Activated naive CD8-positive, alpha-beta T cell treated with anti-CD3 and anti-CD28 coated beads for 36 hours (primary cell): ENCODE data around the gene FBXW12. TPM values are rescaled to one million over a fixed set of nuclear protein-coding genes. Genes with fewer than 3 reads are reported as not detected.
A peak's percentile ranks its signal among the peaks of the same experiment; 100 is the strongest.

Source experiments
- DNase-seq: peaks from one replicate; pipeline ENCODE4 v3.0.0; 2021
- H3K27ac Mint-ChIP-seq: one replicate; pipeline ENCODE4 v1.8.0; 2022; ENCODE audit warnings: mild to moderate bottlenecking, moderate library complexity, mixed read lengths
- H3K27me3 Mint-ChIP-seq: one replicate; pipeline ENCODE4 v1.8.0; 2022; ENCODE audit warnings: mild to moderate bottlenecking, mixed read lengths
- H3K36me3 Mint-ChIP-seq: one replicate; pipeline ENCODE4 v1.8.0; 2021; ENCODE audit warnings: mild to moderate bottlenecking, mixed read lengths
- H3K4me1 Mint-ChIP-seq: one replicate; pipeline ENCODE4 v1.8.0; 2021; ENCODE audit warnings: mixed read lengths
- H3K4me3 Mint-ChIP-seq: one replicate; pipeline ENCODE4 v1.8.0; 2022; ENCODE audit warnings: mild to moderate bottlenecking, moderate library complexity, mixed read lengths
- H3K9me3 Mint-ChIP-seq: one replicate; pipeline ENCODE4 v1.8.0; 2022; ENCODE audit warnings: mixed read lengths
- total RNA-seq, 2 experiments: library from RNA; stranded (reverse); gene quantifications; one replicate each; pipeline ENCODE4 v1.2.3, GENCODE V29; 2021

The FBXW12 gene
- total RNA-seq, 2 experiments from 2014 or later: not detected

DNA sequence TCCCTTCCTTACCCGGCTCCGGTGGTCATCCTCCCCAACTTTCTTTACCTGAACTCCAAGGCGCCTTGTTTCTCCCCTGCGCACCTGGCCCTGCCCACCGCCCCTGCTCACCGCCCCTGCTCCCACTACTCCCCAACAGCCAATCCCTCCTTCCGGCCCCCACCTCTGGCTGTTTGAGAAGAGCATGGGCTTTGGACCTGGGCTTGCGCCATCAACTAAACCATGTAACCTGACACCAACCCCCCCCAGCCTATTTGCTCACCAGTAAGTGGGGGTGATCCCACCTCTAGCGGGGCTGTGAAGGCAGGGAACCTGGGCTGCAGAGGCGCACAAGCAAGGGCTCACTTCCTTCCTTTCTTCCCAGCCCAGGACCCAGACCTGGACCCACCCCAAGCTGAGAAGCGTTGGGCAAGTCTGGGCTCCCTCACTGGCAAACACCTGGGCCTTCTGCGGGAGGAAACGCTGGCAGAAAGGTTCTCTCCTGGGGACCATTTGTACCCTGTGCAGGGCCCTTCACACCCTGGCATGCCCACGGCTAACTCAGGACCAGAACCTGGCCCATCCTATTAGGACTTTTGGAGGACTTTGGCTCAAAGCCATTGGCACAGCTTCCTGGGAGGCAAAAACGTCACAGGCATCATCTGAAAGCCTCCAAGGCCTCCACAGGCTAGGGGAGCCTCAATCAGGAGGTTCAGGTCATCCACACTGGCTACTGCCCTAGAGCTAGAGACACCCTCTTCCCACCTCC, 58.1 kb downstream of the FBXW12 start, which contains the start of gene PLXNB1:
Gene PLXNB1 (minus strand): TSS at position 127 of the 748 bp plus-strand sequence. CDS start 5,475 bp downstream, outside the sequence.
- Mint-ChIP-seq H3K9me3 (no peaks in the 10 kb centered on the region), H3K27me3 (peaks cover 7% of the 10 kb centered on the region), H3K4me1 (peaks cover 9% of the 10 kb centered on the region), H3K36me3 (peaks cover 8% of the 10 kb centered on the region), H3K27ac (no peak within 1 kb of the TSS), H3K4me3 (peak within 1 kb of the TSS; percentile 79)
- DNase-seq: peak; percentile 16

DNA sequence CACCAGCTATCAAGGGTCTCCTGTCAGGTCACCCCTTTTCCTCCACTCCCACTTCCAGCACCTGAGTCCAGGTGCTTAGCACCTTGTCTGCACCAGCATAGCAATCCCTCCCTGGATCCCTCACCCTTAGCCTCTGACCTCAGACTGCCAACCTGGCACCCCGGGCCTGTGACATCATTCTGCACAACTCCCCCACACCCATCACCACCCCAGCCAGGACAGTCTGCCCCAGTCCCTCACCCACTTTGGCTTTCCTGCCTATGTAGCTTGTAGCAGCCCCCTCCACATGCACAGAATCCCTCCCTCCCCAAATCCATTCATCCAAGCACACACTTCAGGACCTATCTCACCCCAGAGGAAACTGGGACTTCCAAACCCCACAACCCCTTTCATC, 58.7 kb downstream of the FBXW12 start:
- Mint-ChIP-seq H3K4me3 (peak overlapping the region; percentile 11), H3K27me3 (peaks cover 7% of the 10 kb centered on the region), H3K9me3 (no peaks in the 10 kb centered on the region), H3K27ac (no peak overlapping the region), H3K36me3 (peaks cover 11% of the 10 kb centered on the region), H3K4me1 (peaks cover 9% of the 10 kb centered on the region)
- DNase-seq: no peak

GRCh38 chr3:48431224-48432029, 59.4 kb downstream of the FBXW12 start:
- H3K4me1 Mint-ChIP-seq: peaks cover 9% of the 10 kb centered on the region
- no peaks in the 10 kb centered on the region for H3K9me3 Mint-ChIP-seq
- H3K27me3 Mint-ChIP-seq: peaks cover 7% of the 10 kb centered on the region
- no peak for DNase-seq
- H3K4me3 Mint-ChIP-seq: peak overlapping the region; percentile 11
- H3K27ac Mint-ChIP-seq: no peak overlapping the region
- peaks cover 11% of the 10 kb centered on the region for H3K36me3 Mint-ChIP-seq

DNA sequence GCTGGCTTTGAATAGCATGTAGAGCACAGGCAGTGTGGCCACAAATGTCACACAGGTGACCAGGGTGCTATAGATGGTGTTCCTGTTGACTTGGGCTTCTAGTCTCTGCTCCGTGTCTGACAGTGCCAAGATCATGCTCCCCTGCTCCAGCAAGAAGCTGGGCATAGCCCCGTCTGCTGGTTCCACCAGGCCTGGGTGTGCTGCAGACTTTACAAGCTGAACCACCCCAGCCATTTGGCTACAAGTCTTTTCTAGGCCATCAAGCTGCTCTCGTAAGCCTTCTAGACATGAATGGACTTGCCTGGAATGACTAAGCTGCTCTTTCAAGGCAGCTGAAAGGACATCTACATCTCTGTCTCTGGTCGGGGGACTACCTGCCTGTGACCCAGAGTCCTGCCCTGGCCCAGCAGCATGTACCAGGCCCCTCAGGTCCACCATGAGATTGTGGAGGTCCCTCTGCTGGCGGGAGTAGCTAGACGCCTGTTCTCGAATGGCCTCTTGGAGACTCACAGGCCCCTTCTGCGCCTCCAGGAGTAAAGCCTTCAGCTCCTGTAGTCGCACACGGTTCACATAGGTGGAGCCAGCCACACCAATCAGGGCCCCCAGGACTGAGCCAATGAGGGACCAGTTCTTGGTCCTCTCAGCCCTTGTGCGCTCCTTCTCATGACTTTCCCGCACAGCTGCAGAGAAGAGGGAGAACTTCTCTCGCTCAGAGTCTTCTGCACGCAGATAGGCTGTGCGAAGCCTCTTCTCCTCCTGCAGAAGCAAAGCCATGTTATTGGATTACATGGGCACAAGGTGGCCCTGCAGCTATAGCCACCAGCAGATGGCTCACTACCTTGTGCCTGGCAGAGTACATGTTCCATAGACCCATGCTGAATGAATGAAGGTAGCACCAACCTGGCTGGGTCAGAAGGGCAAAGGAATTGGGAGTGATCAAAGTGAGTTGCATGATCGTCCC, 60.7 kb downstream of the FBXW12 start:
- Mint-ChIP-seq H3K27me3 (peaks cover 7% of the 10 kb centered on the region), H3K4me1 (peaks cover 9% of the 10 kb centered on the region), H3K4me3 (no peak overlapping the region), H3K36me3 (peaks cover 11% of the 10 kb centered on the region), H3K27ac (no peak overlapping the region), H3K9me3 (no peaks in the 10 kb centered on the region)
- DNase-seq: no peak

DNA sequence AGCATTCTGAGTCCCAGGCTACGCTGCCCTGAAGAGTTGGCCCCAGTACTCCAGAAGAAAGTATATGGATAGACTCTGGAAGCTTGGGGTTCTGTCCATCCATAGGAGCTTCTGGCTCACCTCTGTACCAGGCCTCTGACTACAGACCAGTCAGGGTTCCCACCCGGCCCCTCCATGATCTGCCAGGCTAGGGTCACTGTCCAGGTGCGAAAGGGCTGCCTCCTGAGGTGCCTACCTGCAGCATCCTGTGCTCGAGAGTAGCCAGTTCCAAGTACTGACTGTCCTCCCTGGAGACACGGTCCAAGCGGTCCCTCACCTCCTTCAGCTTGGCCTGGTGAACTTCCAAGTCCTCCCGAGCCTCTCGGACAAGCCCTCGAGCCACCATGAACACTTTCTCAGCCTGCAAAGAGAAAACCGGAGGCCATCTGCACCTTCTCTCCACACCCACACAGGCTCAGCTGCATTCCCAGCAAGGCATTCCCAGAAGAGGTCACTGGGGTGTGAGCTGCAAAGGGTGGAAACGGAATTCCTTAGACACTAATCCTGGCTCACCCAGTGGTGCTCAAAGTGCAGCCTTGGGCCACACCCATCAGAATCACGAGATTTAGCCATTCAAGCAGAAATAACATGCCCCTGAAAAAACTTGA, 61.6 kb downstream of the FBXW12 start:
- Mint-ChIP-seq H3K4me3 (no peak overlapping the region), H3K9me3 (no peaks in the 10 kb centered on the region), H3K27ac (no peak overlapping the region), H3K4me1 (peaks cover 13% of the 10 kb centered on the region), H3K36me3 (peaks cover 13% of the 10 kb centered on the region), H3K27me3 (no peaks in the 10 kb centered on the region)
- DNase-seq: no peak

DNA sequence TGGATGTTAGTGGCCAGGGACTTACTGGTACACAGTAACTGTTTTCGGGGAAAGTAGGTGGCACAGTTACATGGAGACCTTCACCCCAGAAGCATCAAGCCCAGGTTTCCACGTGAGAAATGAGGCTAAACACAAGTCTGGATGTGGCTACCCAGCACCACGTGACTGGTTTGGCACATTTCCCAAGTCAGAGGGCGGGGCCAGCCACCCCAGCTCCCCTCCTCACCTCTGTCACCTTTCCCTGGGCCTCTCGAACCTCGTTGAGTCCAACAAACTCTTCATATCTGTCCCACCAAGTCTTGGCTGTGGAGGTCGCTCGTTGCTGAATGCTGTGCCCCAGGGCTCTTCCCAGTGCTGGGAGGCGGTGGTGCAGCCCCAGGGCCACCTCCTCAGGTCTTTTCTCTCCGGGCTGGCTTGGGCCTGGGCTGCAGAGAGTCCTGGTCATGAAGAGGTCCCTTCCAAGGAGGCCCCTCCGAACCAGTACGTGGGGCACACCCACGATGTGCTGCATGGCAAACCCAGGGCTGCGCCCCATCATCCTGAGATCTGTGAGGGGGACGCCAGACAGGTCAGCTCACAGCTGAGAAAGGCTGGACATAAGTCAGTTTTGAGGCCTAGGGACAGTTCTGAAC, 62.7 kb downstream of the FBXW12 start:
- Mint-ChIP-seq H3K27ac (no peak overlapping the region), H3K27me3 (no peaks in the 10 kb centered on the region), H3K4me1 (peaks cover 19% of the 10 kb centered on the region), H3K9me3 (no peaks in the 10 kb centered on the region), H3K36me3 (peaks cover 14% of the 10 kb centered on the region), H3K4me3 (no peak overlapping the region)
- DNase-seq: peak; percentile 16

GRCh38 chr3:48435223-48435595, 63.2 kb downstream of the FBXW12 start:
- Mint-ChIP-seq H3K27me3 (no peaks in the 10 kb centered on the region), H3K27ac (peak overlapping the region; percentile 35), H3K9me3 (no peaks in the 10 kb centered on the region), H3K4me1 (peaks cover 17% of the 10 kb centered on the region), H3K4me3 (no peak overlapping the region), H3K36me3 (peaks cover 19% of the 10 kb centered on the region)
- DNase-seq: no peak

- peaks cover 20% of the 10 kb centered on the region for H3K36me3 Mint-ChIP-seq
- H3K9me3 Mint-ChIP-seq: no peaks in the 10 kb centered on the region
- no peak overlapping the region for H3K27ac Mint-ChIP-seq
- no peak overlapping the region for H3K4me3 Mint-ChIP-seq
- peak; percentile 81 for DNase-seq
- H3K27me3 Mint-ChIP-seq: no peaks in the 10 kb centered on the region
- peaks cover 12% of the 10 kb centered on the region for H3K4me1 Mint-ChIP-seq
Observed at GRCh38 chr3:48435774-48436476, 63.9 kb downstream of the FBXW12 start.

- no peak overlapping the region for H3K4me3 Mint-ChIP-seq
- no peak overlapping the region for H3K27ac Mint-ChIP-seq
- peaks cover 24% of the 10 kb centered on the region for H3K36me3 Mint-ChIP-seq
- peaks cover 13% of the 10 kb centered on the region for H3K4me1 Mint-ChIP-seq
- H3K9me3 Mint-ChIP-seq: no peaks in the 10 kb centered on the region
- H3K27me3 Mint-ChIP-seq: no peaks in the 10 kb centered on the region
- DNase-seq: no peak
Observed at GRCh38 chr3:48436477-48436787, 64.4 kb downstream of the FBXW12 start.

DNA sequence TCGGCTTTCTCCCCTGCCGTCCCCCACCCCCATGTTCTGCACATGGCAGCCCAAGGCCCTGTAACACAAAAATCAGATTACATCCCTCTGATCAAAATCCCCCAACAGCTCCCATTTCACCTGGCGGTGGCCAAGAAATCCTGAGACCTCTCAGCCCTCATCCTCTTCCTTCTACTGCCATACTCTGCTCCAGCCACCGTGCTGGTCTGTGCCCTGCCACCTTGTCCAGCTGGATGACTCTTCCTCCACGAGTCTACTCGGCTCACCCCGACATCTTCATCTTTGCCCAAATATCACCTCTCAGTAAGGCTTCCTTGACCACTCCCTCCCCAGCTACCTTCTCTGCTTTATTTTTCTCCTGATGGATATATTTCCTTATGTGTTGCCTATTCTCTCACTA, 64.8 kb downstream of the FBXW12 start:
- H3K36me3 Mint-ChIP-seq: peaks cover 26% of the 10 kb centered on the region
- peaks cover 17% of the 10 kb centered on the region for H3K4me1 Mint-ChIP-seq
- no peak for DNase-seq
- no peaks in the 10 kb centered on the region for H3K27me3 Mint-ChIP-seq
- no peaks in the 10 kb centered on the region for H3K9me3 Mint-ChIP-seq
- H3K4me3 Mint-ChIP-seq: no peak overlapping the region
- no peak overlapping the region for H3K27ac Mint-ChIP-seq

DNA sequence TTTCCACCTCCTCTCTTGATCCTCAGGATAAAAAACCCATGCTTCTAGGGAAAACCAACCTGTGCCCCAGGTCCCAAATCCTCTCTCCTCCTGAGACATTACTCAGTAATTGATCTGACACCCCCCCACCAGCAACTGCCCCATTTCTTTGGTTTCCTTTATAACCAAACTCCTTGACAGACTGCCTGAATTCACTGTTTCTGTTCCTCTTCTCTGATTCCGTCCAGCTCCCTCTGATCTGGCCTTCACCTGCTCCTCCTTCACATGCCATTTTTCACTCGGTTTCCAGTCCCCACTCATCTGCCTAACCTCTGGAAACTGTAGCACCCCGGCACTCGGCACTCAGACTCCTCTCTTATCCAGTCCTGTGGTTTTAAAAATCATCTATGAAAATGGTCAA, 65.8 kb downstream of the FBXW12 start:
- Mint-ChIP-seq H3K4me1 (peaks cover 24% of the 10 kb centered on the region), H3K9me3 (no peaks in the 10 kb centered on the region), H3K27ac (no peak overlapping the region), H3K27me3 (no peaks in the 10 kb centered on the region), H3K4me3 (no peak overlapping the region), H3K36me3 (peaks cover 32% of the 10 kb centered on the region)
- no peak for DNase-seq

DNA sequence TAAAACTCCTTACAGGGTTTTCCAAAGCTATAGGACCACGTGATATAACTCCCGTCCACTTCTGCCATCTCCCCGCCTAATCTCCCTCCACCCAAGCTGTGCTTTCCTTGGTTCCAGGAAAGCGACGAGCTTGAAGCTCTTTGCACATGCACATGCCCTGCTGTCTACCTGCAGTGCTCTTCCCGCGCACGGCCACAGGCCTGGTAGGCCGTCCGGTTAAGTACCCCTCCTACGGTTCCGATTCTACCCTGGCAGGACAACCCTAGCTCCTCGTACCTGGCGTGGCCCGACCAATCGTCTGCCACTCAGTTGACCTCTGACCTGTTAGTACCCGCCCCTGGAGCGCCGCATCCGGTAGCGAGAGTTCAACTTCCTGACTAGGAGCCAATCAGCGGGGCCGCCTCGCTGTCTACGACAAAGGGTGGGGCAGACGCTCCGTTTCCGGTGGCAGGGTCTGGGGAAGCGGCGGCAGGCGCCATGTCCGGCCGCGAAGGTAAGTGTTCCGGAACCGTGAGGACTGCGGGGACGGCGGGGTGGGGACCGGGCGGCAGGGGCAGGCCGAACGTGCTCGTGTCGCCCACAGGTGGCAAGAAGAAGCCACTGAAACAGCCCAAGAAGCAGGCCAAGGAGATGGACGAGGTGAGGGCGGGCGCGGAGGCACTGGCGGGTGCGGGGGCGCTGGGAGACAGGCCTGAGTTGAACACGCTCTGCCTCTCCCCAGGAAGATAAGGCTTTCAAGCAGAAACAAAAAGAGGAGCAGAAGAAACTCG, 68.0 kb downstream of the FBXW12 start, which contains the start of the genes CCDC51 and TMA7:
Gene CCDC51 (minus strand): TSS at position 300 of the 770 bp plus-strand sequence. CDS start 4,991 bp downstream, outside the sequence.
Gene TMA7 (plus strand): TSS at position 438 of the 770 bp plus-strand sequence. CDS start 40 bp downstream, at position 478.
- peak within 1 kb of the TSS; percentile 96 for H3K27ac Mint-ChIP-seq
- peaks cover 42% of the 10 kb centered on the region for H3K36me3 Mint-ChIP-seq
- no peaks in the 10 kb centered on the region for H3K9me3 Mint-ChIP-seq
- peak; percentile 98 for DNase-seq
- peaks cover 25% of the 10 kb centered on the region for H3K4me1 Mint-ChIP-seq
- H3K27me3 Mint-ChIP-seq: no peaks in the 10 kb centered on the region
- peak within 1 kb of the TSS; percentile 99 for H3K4me3 Mint-ChIP-seq

DNA sequence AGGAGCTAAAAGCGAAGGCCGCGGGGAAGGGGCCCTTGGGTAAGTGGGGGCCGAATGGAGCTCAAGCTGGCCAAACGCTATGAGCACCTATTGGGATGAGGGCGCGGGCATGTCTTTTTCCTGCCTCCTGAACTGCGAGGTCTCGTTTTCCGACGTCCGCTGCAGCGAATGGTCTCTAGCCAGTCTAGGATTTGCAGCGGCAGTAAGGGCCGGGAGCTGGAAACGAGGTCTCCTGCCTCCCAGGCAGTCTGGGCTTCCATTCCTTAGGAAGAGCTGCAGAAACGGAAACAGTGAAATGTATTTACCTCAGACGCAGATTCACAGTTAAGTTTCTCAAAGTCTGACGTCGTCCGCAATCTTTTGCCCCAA, 68.6 kb downstream of the FBXW12 start:
- H3K9me3 Mint-ChIP-seq: no peaks in the 10 kb centered on the region
- H3K4me3 Mint-ChIP-seq: peak overlapping the region; percentile 99
- peaks cover 27% of the 10 kb centered on the region for H3K4me1 Mint-ChIP-seq
- peaks cover 39% of the 10 kb centered on the region for H3K36me3 Mint-ChIP-seq
- peak overlapping the region; percentile 96 for H3K27ac Mint-ChIP-seq
- no peak for DNase-seq
- no peaks in the 10 kb centered on the region for H3K27me3 Mint-ChIP-seq
